ENCODE results near the gene GIT2. TPM values are rescaled to one million over a fixed set of nuclear protein-coding genes. Genes with fewer than 3 reads are reported as not detected.

The GIT2 gene
- total RNA-seq, 1 experiment from 2014 or later, result 40.0 TPM

DNA sequence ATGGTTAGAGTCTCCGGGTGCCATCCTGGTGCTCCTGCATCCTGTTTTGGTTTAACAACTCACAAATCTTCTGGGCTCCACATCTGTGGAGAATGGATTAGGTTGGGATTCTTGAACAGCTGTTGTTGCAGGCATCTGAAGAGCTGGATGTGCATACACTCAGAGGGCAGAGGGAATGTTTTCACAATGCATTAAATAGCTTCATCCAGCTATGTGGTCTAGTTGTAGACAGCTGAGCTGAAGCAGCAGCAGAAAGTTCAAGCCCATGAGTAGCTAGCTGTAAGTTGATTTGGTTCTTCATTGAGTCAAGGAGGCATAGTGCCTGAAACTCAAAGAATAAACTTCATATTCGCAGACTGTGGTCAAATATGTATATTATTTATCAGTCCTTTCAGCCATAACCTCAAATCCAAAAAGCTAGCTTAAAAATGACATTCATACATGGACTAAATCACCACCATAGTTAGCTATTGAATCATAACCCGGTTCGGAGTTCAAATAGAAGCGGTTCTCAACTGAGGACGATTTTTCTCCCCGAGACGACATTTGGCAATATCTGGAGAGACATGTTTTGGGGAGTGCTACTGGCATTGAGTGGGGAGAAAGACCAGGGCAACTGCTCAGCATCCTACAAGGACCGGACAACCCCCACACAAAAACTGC lies 2.2 kb upstream of the GIT2 start:
- no peaks in the 10 kb centered on the region for H3K9me3 ChIP-seq (ENCODE audit: control insufficient read depth, insufficient read depth, low read depth, low read length)
- no peaks in the 10 kb centered on the region for H3K27me3 ChIP-seq (ENCODE audit: control insufficient read depth, insufficient read depth, low read length)
- H3K27ac ChIP-seq (ENCODE audit: low read length), result peak overlapping the region; percentile 90
- in situ Hi-C loops (cut with HindIII; ENCODE audit: low pct_unique_long_range_greater_than_20kb, low sequenced_read_pairs), result no loop called here
- peak overlapping the region; percentile 71 to 84 for H3K4me3 ChIP-seq (ENCODE audit: low read depth in 2 of 2, low read length in 2 of 2)
- POLR2A ChIA-PET, result interaction anchor here (0.6 kb wide), 1 partner anchor 19 kb away, joined by 5 read pairs; no protein-coding TSS in a partner anchor
- intact Hi-C loops (cut with micrococcal nuclease; ENCODE audit: unreplicated experiment), result no loop called here
- H3K4me1 ChIP-seq (ENCODE audit: control insufficient read depth, insufficient read depth, low read length), result peaks cover 26% of the 10 kb centered on the region
- no peak for DNase-seq (ENCODE audit: low read depth, low spot score)
- TF ChIP-seq POLR2AphosphoS5 (IDR thresholded peaks at IDR 0.05; ENCODE audit: low read depth, low read length), result no peak
- TF ChIP-seq, protein P1, sequence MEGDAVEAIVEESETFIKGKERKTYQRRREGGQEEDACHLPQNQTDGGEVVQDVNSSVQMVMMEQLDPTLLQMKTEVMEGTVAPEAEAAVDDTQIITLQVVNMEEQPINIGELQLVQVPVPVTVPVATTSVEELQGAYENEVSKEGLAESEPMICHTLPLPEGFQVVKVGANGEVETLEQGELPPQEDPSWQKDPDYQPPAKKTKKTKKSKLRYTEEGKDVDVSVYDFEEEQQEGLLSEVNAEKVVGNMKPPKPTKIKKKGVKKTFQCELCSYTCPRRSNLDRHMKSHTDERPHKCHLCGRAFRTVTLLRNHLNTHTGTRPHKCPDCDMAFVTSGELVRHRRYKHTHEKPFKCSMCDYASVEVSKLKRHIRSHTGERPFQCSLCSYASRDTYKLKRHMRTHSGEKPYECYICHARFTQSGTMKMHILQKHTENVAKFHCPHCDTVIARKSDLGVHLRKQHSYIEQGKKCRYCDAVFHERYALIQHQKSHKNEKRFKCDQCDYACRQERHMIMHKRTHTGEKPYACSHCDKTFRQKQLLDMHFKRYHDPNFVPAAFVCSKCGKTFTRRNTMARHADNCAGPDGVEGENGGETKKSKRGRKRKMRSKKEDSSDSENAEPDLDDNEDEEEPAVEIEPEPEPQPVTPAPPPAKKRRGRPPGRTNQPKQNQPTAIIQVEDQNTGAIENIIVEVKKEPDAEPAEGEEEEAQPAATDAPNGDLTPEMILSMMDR (IDR thresholded peaks at IDR 0.05), result no peak
- TF ChIP-seq, protein P2, sequence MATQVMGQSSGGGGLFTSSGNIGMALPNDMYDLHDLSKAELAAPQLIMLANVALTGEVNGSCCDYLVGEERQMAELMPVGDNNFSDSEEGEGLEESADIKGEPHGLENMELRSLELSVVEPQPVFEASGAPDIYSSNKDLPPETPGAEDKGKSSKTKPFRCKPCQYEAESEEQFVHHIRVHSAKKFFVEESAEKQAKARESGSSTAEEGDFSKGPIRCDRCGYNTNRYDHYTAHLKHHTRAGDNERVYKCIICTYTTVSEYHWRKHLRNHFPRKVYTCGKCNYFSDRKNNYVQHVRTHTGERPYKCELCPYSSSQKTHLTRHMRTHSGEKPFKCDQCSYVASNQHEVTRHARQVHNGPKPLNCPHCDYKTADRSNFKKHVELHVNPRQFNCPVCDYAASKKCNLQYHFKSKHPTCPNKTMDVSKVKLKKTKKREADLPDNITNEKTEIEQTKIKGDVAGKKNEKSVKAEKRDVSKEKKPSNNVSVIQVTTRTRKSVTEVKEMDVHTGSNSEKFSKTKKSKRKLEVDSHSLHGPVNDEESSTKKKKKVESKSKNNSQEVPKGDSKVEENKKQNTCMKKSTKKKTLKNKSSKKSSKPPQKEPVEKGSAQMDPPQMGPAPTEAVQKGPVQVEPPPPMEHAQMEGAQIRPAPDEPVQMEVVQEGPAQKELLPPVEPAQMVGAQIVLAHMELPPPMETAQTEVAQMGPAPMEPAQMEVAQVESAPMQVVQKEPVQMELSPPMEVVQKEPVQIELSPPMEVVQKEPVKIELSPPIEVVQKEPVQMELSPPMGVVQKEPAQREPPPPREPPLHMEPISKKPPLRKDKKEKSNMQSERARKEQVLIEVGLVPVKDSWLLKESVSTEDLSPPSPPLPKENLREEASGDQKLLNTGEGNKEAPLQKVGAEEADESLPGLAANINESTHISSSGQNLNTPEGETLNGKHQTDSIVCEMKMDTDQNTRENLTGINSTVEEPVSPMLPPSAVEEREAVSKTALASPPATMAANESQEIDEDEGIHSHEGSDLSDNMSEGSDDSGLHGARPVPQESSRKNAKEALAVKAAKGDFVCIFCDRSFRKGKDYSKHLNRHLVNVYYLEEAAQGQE (IDR thresholded peaks at IDR 0.05; ENCODE audit: insufficient read depth in 1 of 2, low read depth in 2 of 2, low read length in 1 of 2), result no peak
- TF ChIP-seq TCF7L2 (IDR thresholded peaks at IDR 0.05; ENCODE audit: low read depth, low read length), result no peak
- no peak for TF ChIP-seq SIN3A (IDR thresholded peaks at IDR 0.05; ENCODE audit: borderline replicate concordance, insufficient read depth, low read depth, low read length)
- CTCF ChIA-PET, result interaction anchor here (0.5 to 0.6 kb wide), 2 partner anchors 103 to 433 kb away, joined by 3 to 5 read pairs; no protein-coding TSS in a partner anchor
- peaks cover 2% of the 10 kb centered on the region; the same call in 1 of the 2 replicates for H3K36me3 ChIP-seq (ENCODE audit: control insufficient read depth, insufficient read depth, low read length)
- no TSS peak for BruUV-seq (replicated peaks)
- peak; percentile 7; the same call in 1 of the 2 replicates for ATAC-seq

DNA sequence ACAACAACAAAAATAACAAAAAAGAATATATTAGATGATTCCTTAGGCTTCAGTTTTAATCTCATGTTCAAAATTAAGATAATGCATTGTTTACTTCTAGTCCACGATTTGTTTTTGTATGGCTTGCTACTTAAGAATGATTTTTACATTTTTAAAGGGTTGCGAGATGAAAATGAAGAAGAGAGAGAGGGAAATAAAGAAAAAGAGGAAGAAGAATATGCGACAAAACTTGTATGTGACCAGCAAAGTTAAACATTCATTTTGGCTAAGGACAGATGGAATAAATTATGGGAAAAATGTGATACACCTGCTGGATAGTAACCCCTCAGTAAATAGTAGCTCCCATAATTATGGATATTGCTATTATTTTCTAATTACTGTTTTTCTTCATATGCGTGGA lies 1.2 kb upstream of the GIT2 start:
- Histone ChIP-seq H3K4me3 (ENCODE audit: low read depth in 2 of 2, low read length in 2 of 2) (no peak overlapping the region), H3K27ac (ENCODE audit: low read length) (no peak overlapping the region), H3K9me3 (ENCODE audit: control insufficient read depth, insufficient read depth, low read depth, low read length) (no peaks in the 10 kb centered on the region), H3K27me3 (ENCODE audit: control insufficient read depth, insufficient read depth, low read length) (no peaks in the 10 kb centered on the region), H3K36me3 (ENCODE audit: control insufficient read depth, insufficient read depth, low read length) (peaks cover 2% of the 10 kb centered on the region; the same call in 1 of the 2 replicates), H3K4me1 (ENCODE audit: control insufficient read depth, insufficient read depth, low read length) (peaks cover 26% of the 10 kb centered on the region)
- POLR2A ChIA-PET, result no interaction called here
- BruUV-seq (replicated peaks), result no TSS peak
- CTCF ChIA-PET, result no interaction called here
- DNase-seq (ENCODE audit: low read depth, low spot score), result no peak
- TF ChIP-seq TCF7L2 (IDR thresholded peaks at IDR 0.05; ENCODE audit: low read depth, low read length) (no peak), POLR2AphosphoS5 (IDR thresholded peaks at IDR 0.05; ENCODE audit: low read depth, low read length) (no peak), SIN3A (IDR thresholded peaks at IDR 0.05; ENCODE audit: borderline replicate concordance, insufficient read depth, low read depth, low read length) (no peak)
- TF ChIP-seq, protein P2 (IDR thresholded peaks at IDR 0.05; ENCODE audit: insufficient read depth in 1 of 2, low read depth in 2 of 2, low read length in 1 of 2), result no peak
- TF ChIP-seq, protein P1 (IDR thresholded peaks at IDR 0.05), result no peak
- no peak for ATAC-seq
- intact Hi-C loops (cut with micrococcal nuclease; ENCODE audit: unreplicated experiment) (no loop called here), in situ Hi-C loops (cut with HindIII; ENCODE audit: low pct_unique_long_range_greater_than_20kb, low sequenced_read_pairs) (no loop called here)

All from Panc1 (cell line).